Globus pallidus (tissue), 1 donor: Measurements from ENCODE around the gene ADGRF1.
"Not testable (repeated sequence)": the region's sequence is repeated elsewhere in the genome, so short reads cannot be mapped to it uniquely, and the experiment has no call there.

Experiments
- DNase-seq: peaks from one replicate; pipeline ENCODE4 v3.0.0-alpha.2; 2015; ENCODE audit warnings: low spot score

Gene ADGRF1

DNA sequence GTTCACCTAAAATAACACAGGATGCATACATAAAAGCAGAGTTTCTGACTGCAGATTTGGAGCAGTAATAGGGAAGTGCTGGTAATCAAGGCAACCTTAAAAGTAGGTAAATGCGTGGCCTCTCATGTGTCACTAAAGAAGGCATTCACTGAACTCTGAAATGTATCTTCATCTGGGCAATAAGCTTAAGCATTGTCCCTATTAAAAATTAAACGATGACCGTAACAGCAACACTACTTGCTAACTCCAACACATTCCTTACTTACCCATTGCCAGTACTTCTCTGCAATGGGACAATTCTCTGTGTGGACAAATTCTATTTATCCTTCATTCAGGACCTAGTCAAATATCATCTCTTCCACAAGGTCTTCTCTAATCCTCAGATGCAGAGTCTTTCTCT is 19.9 kb downstream of the ADGRF1 start:
- DNase-seq: no peak

DNA sequence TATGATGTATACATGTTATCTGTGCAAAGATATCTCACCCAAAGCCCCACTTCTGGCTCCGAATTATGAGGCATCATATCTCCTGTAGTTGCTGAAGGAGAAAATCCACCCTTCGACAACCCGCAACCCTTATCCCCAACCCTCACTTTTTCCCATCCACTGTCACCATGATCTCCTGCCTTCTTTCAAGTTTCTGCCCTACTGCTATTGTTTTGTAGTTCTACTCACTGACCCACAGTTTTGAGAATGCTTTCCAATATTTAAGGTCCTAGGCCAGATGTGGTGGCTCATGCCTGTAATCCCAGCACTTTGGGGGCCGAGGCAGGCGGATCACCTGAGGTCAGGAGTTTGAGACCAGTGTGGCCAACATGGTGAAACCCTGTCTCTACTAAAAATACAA is 22.2 kb downstream of the ADGRF1 start:
- no peak for DNase-seq

DNA sequence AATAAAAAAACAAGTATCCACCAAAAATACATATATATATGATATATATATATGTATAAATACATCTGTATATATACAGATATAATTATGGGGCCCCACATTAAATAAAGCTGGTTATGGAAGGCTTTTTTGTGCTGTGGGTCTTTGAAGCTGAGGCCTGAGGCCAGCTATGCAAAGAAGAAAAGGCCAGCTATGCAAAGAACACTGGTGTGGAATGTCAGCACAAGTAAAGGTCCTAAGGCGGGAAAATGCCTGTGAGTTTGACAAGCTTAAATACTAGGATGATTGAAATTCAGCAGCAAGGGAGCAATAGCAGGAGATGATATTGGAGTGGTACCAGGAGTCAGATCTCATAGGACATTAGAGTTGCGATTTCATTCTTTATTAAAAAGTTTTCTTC is 25.2 kb downstream of the ADGRF1 start:
- DNase-seq: no peak

DNA sequence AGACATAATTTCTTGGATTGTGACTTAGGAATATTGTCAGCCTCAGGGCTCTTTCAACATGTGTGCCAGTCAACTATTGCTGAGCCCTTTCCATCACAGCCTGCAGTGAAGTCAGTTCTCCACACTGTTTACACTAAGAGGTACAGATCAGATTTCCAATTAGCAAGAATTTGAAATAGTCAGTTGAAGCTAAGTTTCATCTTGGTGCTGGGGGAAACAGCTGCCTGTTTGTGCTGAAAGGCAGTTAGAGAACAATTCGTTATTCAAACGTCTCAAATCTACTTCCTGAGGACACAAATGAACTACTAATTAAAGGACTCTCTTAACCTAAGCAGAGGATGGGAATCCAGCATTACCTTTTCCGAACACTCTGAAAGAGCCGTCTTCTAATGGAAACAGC is 25.9 kb downstream of the ADGRF1 start:
- DNase-seq: no peak

DNA sequence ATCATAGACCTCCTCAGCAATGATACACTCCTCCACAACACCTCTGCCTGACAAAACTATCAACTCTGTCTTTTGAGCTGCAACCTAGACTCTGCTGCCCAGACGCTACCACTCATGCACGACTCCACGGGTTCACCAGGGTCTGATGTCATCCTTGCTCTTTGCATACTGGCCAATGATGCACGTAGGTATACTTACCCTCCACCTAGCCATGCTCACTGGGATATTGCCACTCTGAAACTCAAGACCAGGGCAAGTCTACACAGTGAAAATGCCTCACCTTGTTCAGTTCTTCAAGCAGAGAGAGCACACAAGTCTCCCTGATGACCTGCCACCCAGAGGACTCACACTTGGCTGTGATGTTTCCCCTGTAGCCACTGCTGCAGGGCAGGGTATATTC is 27.7 kb downstream of the ADGRF1 start:
- no peak for DNase-seq

DNA sequence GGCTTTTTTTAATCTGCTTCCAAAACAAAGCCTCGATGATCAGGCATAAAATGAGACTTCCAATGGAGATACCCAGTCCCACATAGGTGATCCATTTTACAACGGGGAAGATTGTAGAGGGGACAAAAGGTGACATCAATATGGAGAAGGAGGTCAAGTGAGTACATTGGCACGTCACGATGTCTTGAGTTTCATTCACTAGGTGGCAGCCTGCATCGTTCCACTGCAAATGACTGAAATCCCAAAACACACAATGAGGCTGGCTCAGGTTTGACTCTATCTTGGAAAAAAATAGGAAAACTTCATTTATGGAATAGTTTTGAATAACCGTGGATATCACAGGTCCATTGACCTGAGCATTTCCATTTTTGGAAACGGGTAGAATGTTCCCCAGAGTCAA is 32.5 kb downstream of the ADGRF1 start:
- DNase-seq: peak; percentile 19

DNA sequence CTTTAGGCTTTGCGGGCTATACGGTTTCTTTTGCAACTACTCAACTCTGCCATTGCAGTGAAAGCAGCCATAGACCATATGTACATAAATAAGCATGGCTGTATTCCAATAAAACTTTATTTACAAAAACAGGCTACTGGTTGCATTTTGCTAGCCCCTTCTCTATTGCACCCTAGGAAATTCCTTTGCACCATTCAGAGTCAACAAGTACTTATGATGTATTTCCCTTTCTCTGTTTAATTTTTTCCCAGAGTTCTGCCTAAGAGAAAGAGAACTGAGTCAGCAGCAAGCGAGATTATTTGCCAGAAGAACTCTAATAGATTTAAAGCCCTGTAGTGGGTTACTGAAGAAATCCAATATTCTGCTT is 33.8 kb downstream of the ADGRF1 start:
- DNase-seq: no peak

DNA sequence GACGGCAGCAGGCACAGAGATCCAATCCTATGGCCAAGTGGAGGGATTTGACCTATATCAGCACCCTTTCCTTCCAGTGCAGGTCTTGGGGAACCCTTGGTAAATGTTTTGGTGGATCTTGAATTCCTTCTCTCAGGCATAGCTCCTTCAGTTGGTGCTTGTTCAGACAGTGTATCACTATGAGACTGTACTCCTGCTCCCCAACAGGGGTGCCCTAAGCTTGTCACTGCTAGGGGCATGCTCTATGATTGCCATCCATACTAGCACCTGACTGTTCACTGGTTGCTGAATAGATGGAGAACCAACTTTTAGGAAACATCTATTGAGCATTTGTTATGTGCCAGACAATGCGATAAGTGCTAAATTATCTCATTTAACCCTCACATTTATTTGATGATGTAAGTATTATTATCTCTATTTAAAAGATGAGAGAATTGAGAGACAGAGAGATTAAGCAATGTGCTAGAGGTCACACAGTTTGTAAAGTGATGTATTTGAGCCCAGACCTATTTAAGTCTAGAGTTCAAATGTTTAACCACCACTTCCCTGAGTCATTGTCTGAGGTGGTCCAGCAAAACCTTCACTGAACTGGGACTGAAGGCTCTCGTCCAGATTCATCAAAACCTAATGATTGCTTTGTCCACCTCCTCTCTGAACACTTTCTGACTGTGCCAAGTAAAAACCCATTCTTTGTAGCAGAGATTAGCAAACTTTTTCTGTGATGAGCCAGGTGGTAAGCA is 34.3 kb downstream of the ADGRF1 start:
- no peak for DNase-seq

DNA sequence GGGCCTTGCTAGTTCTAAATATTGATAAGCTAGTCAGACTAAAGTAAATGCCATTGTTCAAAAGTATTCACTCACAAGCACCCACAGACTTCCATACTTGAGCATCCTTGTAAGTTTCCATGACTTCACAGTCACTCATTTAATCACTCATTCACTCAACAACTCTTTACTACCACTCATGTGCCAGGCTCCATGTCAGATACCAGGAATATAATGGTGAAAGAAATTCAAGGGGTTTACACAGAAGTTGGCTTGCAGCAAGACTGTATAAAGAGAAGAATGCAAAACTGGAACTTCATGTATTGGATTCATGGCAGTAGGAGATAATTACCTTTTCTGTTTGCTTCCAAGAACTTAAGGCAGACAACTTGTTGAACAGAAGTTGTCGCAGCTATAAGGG is 36.6 kb downstream of the ADGRF1 start:
- DNase-seq: no peak

DNA sequence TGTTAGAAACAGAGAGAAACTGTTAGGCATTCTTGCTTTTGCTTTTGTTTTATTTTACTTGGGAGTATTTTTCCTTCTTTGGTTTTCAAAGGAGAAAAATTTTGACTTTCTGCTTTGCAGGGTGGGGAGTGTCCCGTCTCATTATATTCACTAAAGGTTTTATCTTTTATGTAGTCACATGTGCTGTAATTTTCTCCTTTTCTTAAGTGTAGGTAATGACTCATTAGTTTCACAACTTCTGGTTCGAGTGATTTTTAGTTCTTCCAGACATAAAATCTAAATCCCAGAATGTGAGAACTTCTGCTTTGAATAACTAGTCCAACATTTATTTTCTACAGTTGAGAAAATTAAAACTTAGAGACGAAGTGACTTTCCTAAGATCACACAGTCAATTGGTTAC is 37.7 kb downstream of the ADGRF1 start:
- DNase-seq: no peak

DNA sequence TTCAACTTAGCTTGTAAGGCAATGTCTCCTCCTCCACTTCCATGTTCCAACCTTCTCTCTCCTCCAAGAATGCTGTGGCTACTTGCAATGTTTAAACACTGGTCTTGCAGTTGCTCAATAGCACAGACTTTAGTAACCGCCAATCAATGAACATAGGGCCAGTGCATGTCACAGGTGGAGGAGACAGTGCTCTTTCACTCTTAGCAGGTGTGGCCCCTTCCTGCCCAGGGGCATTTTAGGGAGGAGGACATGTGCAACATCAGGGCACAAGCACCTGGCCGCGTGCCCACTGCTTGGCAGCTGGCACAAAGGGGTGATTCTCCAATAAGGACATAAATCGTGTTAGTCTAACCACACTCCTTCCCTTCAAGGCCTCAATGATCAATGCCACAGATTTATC is 41.3 kb downstream of the ADGRF1 start:
- no peak for DNase-seq

DNA sequence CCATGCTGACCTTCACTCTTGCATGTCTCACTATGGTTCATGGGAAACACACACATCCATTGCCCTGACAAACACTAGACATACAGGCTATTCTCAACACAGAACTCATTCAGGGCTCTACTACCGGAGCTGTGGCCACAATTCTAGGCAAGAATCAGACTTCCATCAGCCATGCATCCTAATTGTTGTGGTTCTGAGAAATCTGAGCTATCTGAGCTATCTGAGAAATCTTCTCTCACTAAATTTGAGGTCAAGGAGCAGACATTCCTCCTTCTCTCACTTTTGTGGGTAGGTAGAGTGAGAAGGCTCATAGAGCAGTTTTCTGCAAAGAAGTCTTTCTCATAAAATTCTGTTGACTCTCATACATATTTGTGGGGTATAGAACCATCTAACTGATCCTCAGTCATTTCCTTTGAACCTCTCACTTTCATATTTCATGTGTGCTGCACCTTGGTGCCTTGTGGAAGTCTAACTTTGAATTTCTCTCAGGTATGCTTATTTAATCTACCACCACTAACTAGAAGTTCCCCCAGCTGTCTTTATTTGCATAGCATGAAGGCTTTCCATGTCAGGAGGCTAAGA is 43.6 kb downstream of the ADGRF1 start:
- DNase-seq: no peak

DNA sequence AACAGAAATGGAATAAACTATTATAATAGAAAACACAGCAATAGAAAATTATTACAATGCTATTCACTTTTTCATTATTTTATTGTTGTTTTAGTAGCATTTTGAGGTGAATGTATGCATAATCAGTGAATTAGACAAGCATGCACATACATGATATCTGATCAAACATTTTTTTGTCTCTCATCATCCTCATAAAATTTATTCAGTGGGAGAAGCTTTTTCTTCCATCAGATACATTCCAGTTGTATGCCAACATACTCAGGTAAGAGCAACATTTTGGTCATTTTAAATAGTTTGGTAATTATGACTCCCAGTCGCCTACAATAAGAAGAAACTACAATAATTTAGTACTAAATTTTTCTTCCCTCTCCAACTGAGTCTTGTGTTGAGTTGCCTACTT is 44.5 kb downstream of the ADGRF1 start:
- no peak for DNase-seq

DNA sequence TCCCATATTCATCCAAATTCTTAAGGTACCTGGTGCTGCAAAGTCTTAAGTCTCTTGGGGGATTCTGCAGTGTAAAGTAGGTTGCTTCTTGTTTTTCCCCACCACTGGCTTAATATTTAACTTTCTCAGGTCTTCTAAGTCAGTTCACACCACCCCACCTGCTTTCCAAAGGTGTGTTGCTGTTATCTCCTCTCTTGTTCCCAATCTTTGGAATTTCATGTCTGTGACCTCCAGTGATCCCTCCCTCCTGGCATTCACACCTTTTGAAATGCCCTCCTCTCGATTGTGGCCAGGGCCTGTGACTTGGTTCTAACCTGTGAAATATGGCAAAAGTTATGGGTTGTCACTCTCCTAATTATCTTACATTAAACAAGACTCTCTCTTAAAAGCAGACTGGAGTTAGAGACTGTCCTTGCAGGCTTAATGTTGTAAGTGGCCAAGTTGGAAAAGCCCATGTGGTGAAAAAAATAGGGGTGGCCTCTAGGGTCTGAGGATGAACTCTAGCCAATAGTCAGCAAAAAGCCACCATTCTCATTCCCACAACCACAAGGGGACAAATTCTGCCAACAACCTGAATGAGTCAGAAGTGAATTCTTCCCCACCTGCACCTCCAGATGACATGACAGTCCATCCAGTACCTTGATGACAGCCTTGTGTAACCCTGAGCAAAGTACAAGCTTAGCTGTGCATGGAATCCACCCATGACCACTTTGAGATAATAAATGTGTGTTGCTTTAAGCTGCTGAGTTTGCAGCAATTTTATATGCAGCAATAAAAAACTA is 45.1 kb downstream of the ADGRF1 start:
- DNase-seq: no peak

DNA sequence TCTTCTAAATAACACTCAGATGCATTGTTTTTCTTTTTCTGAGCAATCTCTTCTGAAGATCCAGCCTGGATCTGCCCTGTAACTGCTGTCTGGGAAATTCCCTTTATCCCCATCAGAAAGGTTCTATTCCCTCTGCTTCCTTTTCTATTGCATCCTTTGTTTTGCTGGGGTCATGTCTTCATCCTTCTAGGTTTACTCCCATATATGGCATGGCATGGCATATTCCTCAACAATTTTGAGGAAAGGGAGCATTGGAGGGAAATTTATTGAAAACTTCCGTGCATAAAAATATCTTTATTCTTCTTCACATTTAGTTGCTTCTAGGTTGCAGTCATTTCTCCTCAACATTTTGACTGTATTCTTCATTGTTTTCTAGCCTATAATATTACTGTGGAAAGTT is 47.2 kb downstream of the ADGRF1 start:
- no peak for DNase-seq

DNA sequence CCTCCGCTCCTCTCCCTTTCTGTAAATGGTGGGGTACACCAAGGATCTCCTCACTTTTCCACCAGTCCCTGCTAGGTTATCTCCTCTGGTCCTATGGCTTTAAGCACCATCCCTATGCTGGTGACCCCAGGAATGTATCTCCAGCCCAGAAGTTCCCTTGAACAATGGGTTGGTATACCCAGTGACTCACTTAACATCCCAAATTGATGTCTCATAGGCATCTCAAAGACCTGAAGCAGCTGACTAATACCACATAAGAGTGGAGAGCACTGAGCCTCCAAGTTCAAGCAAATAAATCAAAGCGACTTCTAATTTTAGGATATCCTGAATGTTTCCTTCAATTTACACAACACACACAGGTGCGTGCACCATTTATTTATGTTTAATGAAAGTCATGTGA is 48.3 kb downstream of the ADGRF1 start:
- DNase-seq: no peak

DNA sequence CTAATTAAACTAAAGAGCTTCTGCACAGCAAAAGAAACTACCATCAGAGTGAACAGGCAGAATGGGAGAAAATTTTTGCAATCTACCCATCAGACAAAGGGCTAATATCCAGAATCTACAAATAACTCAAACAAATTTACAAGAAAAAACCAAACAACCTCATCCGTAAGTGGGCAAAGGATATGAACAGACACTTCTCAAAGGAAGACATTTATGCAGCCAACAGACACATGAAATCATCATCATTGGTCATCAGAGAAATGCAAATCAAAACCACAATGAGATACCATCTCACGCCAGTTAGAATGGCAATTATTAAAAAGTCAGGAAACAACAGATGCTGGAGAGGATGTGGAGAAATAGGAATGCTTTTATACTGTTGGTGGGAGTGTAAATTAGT is 49.7 kb downstream of the ADGRF1 start:
- not testable (repeated sequence) for DNase-seq

DNA sequence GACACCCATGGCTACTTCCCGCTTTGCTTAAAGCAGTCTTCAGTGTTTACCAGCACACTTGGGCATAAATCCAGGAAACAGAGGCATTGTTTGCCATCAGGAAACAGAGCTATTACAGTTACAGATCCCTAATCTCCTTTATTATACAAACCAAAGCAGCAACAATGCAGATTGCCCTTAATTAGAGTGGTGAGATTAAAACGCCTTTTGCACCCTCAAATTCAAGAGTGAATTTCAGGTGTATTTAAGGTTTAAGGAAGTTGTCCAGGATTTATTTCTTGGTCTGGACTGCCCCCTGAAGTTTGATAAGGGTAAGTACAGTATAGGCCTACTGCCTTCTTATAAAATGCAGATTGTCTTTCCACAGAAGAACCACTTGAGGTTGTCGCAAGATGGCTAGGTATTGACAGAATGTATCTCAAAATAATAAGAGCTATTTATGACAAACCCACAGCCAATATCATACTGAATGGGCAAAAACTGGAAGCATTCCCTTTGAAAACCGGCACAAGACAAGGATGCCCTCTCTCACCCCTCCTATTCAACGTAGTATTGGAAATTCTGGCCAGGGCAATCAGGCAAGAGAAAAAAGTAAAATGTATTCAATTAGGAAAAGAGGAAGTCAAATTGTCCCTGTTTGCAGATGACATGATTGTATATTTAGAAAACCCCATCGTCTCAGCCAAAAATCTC is 51.2 kb downstream of the ADGRF1 start:
- peak; percentile 34 for DNase-seq

DNA sequence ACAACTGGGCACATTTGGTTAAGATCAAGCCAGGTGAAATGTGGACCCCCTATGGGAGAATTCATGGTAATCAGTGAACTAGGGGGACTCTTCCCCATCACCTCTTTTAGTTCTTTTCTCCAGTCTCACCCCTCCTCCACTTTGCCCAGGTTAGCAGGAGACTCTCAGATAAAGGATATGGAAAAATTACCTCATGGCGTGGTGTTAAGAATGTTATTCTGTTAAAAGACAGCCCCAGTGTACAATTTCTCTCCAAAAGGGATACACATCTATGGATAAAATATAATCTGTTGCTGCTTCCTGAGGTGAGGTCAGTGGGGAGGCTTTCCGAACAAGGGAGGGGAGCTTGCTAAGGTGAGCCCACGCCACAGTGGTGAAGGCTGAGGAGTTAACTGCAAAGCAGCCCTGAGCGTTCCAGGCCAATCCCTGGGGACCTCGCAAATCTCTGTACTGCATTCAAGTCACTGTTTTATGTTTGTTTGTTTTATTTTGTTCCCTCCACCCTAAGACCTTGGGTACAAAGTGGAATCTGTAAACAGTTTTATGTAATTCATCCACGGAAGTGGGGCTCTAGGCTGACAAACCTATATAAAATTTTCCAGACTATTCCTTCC is 52.0 kb downstream of the ADGRF1 start:
- DNase-seq: no peak

DNA sequence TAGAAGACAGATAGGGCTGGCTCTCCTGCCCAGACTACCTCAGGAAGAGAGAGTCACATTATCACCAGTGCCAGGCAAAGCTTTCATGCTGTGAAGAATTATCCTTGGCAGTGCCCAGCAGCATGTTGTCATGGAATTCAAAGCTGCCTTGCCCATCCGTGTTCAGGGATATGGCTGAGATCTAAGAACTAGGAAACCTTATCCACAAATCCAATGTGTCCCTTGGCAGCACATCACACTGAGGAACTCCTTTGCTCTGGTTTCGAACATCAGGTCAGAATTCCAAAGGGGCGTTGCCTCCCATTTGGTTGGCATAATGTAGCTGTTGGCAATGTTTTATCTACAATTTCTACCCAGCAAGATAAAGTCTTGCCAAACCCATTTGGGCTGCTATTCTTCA is 52.7 kb downstream of the ADGRF1 start:
- no peak for DNase-seq

DNA sequence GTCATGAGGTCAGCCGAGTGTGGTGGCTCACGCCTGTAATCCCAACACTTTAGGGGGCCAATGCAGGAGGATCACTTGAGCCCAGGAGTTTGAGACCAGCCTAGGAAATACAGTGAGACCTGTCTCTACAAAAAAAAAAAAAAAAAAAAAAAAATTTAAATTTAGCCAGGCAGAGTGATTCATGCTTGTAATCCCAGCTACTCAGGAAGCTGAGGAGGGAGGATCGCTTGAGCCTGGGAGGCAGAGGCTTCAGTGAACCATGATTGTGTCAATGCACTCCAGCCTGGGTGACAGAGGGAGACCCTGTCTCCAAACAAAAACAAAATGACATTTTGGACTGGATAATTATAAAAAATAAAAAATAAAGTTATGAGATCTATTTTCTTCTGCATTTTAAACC is 56.2 kb downstream of the ADGRF1 start:
- DNase-seq: no peak

DNA sequence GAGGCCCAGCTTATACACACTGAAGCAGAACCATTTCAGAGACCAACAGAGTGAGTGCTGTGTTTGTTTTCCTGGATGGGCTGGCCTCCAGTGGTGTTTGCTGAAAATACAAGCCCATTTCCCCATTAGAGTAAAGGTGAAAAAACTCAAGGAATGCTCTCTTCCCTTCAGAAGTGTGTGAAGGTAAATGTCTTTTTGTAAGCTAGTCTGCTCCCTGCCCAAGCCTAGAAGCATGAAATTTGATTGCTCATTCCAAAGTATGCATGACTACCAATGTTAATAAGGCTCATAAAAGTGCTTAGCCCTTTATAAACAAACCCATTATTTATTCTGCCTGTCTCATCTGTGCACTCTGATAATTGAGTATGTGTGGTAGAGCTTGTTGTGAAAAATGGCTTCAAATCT is 59.1 kb downstream of the ADGRF1 start:
- DNase-seq: no peak
